Activated T-cell treated with anti-CD3 and anti-CD28 coated beads, Interleukin-2, amount 50 U/mL, for 4 hours (primary cell): ENCODE data around the gene OR4D2. TPM values are rescaled to one million over a fixed set of nuclear protein-coding genes. Genes with fewer than 3 reads are reported as not detected.

Experiments used
- ATAC-seq, 2 donors: fragments of 200-7000 bp; cut with Tn5 transposase; one replicate each; pipeline ENCODE4 v1.10.0; 2021
- DNase-seq: peaks from one replicate; pipeline ENCODE4 v3.0.0-alpha.2; 2020
- H3K27me3 Mint-ChIP-seq: one replicate; pipeline ENCODE4 v1.8.0; 2021; ENCODE audit warnings: low read depth, mixed read lengths
- H3K36me3 Mint-ChIP-seq: one replicate; pipeline ENCODE4 v1.8.0; 2022; ENCODE audit warnings: mixed read lengths; ENCODE audit not compliant: insufficient read depth
- H3K4me1 Mint-ChIP-seq: one replicate; pipeline ENCODE4 v1.8.0; 2021; ENCODE audit warnings: low read depth, mixed read lengths
- H3K4me3 Mint-ChIP-seq: one replicate; pipeline ENCODE4 v1.8.0; 2021; ENCODE audit warnings: mild to moderate bottlenecking, moderate library complexity, mixed read lengths
- H3K9me3 Mint-ChIP-seq: one replicate; pipeline ENCODE4 v1.8.0; 2021; ENCODE audit warnings: mixed read lengths
- total RNA-seq, 3 donors: library from RNA; stranded (reverse); gene quantifications; one replicate each; pipeline ENCODE4 v1.2.1, GENCODE V29; 2021

The OR4D2 gene
- total RNA-seq, 3 donors from 2014 or later, result not detected

GRCh38 chr17:58210922-58211321, 44.1 kb downstream of the OR4D2 start:
- DNase-seq (no peak), ATAC-seq (no peak)
- Mint-ChIP-seq H3K4me3 (no peak overlapping the region), H3K4me1 (no peaks in the 10 kb centered on the region), H3K36me3 (peaks cover 35% of the 10 kb centered on the region), H3K27me3 (no peaks in the 10 kb centered on the region), H3K9me3 (no peaks in the 10 kb centered on the region)

GRCh38 chr17:58215685-58216084, 48.9 kb downstream of the OR4D2 start:
- peaks cover 21% of the 10 kb centered on the region for H3K4me1 Mint-ChIP-seq
- DNase-seq (no peak), ATAC-seq (no peak)
- no peaks in the 10 kb centered on the region for H3K9me3 Mint-ChIP-seq
- no peaks in the 10 kb centered on the region for H3K27me3 Mint-ChIP-seq
- H3K36me3 Mint-ChIP-seq, result peaks cover 21% of the 10 kb centered on the region
- H3K4me3 Mint-ChIP-seq, result no peak overlapping the region

GRCh38 chr17:58217766-58218165, 51.0 kb downstream of the OR4D2 start:
- no peaks in the 10 kb centered on the region for H3K27me3 Mint-ChIP-seq
- peaks cover 13% of the 10 kb centered on the region for H3K36me3 Mint-ChIP-seq
- peaks cover 25% of the 10 kb centered on the region for H3K4me1 Mint-ChIP-seq
- no peaks in the 10 kb centered on the region for H3K9me3 Mint-ChIP-seq
- H3K4me3 Mint-ChIP-seq, result peak overlapping the region; percentile 16
- no peak for ATAC-seq
- no peak for DNase-seq

- H3K27me3 Mint-ChIP-seq, result no peaks in the 10 kb centered on the region
- H3K4me3 Mint-ChIP-seq, result peak within 1 kb of the TSS; percentile 90
- H3K9me3 Mint-ChIP-seq, result no peaks in the 10 kb centered on the region
- peaks cover 8% of the 10 kb centered on the region for H3K36me3 Mint-ChIP-seq
- DNase-seq, result peak; percentile 92
- peaks cover 27% of the 10 kb centered on the region for H3K4me1 Mint-ChIP-seq
- ATAC-seq, result peak; percentile 99
These were observed 52.4 kb downstream of the OR4D2 start, which contains the start of gene MKS1 for GRCh38 chr17:58219007-58219788. TSS of gene MKS1 (minus strand) at chr17:58219255. CDS start at chr17:58219230, 25 bp downstream.

- peaks cover 30% of the 10 kb centered on the region for H3K4me1 Mint-ChIP-seq
- DNase-seq, result no peak
- no peaks in the 10 kb centered on the region for H3K27me3 Mint-ChIP-seq
- H3K9me3 Mint-ChIP-seq, result no peaks in the 10 kb centered on the region
- H3K36me3 Mint-ChIP-seq, result peaks cover 8% of the 10 kb centered on the region
- ATAC-seq, result no peak
- H3K4me3 Mint-ChIP-seq, result peak overlapping the region; percentile 90
These were observed 53.0 kb downstream of the OR4D2 start for GRCh38 chr17:58219789-58220183.

Other genes with a start within 250 kb of the OR4D2 start
- gene CUEDC1, start 211.6 kb upstream of the OR4D2 start, total RNA-seq, result under 1 TPM; 0.41 to 0.63 (median 0.58) TPM
- 10 to 100 TPM; 23.8 to 25.1 (median 24.1) TPM for gene VEZF1, start 178.7 kb upstream of the OR4D2 start, total RNA-seq
- gene SRSF1, start 159.7 kb upstream of the OR4D2 start, total RNA-seq, result 100 to 1,000 TPM; 588 to 666 (median 647) TPM
- 10 to 100 TPM; 40.3 to 43.5 (median 42.3) TPM for gene DYNLL2, start 83.6 kb upstream of the OR4D2 start, total RNA-seq
- under 1 TPM; 0.14 to 0.33 (median 0.21) TPM for gene OR4D1, start 18.6 kb upstream of the OR4D2 start, total RNA-seq
- not detected for gene EPX, start 25.7 kb downstream of the OR4D2 start, total RNA-seq
- gene MKS1, start 52.3 kb downstream of the OR4D2 start, total RNA-seq, result 10 to 100 TPM; 17.0 to 22.0 (median 20.0) TPM
- under 1 TPM in 1 of 3 donors, not detected in 2; 0.18 TPM for gene LPO, start 71.6 kb downstream of the OR4D2 start, total RNA-seq
- gene MPO, start 114.0 kb downstream of the OR4D2 start, total RNA-seq, result not detected
- 10 to 100 TPM; 38.6 to 49.6 (median 43.2) TPM for gene TSPOAP1, start 161.8 kb downstream of the OR4D2 start, total RNA-seq
- 100 to 1,000 TPM; 144 to 154 (median 152) TPM for gene SUPT4H1, start 185.2 kb downstream of the OR4D2 start, total RNA-seq